Measurements from ENCODE around the gene GCNA. TPM values are rescaled to one million over a fixed set of nuclear protein-coding genes. Genes with fewer than 3 reads are reported as not detected.

GCNA gene
- total and polyA plus RNA-seq, 2 of the 13 experiments (the other 11 are each of a cell fraction or from before 2014, with no cell fraction given), result 0.38 to 0.66 TPM

DNA sequence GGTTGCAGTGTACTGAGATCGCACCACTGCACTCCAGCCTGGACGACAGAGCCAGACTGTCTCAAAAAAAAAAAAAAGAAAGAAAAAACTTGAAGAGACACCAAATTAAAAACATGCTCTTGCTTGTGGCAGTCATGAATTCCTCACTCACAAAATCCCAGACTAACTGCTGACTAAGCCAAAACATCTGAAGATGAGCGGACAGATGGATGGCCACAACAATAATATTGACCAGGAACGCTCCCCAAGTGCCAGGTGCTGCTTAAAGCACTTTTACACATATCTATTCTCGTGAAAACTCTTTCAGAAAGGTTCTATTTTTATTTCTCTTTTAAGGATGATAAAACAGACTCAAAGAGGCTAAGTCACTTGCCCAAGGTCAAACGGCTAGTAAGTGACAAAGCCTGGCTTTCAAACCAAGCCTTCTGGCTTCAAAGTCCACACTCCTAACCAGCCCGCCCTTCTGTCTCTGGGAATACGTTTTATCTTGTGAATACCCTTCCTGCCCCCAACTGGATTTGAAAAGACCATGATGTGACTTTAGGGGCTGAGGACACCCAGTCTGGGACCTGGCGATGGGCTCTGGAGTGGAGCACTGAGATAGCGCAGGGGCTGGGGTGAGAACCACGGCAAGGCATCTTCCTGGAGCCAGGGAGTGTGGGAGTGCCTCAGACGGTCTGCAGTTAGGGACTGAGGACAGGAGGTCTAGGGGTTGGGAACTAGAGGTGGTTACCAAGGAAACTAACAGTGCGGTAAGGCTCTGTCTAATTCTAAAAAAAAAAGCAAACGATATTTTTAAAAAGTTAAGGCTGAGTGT, 49.6 kb downstream of the GCNA start (continued):
- TF ChIP-seq ESRRA (CRISPR knock-in tag; IDR thresholded peaks at IDR 0.05; ENCODE audit: low read depth), result 0 out of 2 replicates have a peak, but pooled peaks have one; percentile 30
- TF ChIP-seq ZNF143 (CRISPR knock-in tag; IDR thresholded peaks at IDR 0.05), result no peak
- no peak for TF ChIP-seq ZNF782 (CRISPR knock-in tag; IDR thresholded peaks at IDR 0.05; ENCODE audit: borderline replicate concordance)
- no peak for TF ChIP-seq PCBP2 (optimal IDR thresholded peaks at IDR 0.05; ENCODE audit: low read depth, low read length, poor library complexity, severe bottlenecking)
- TF ChIP-seq SETDB1 (CRISPR knock-in tag; IDR thresholded peaks at IDR 0.05; ENCODE audit: borderline replicate concordance), result no peak
- TF ChIP-seq RCOR2 (CRISPR knock-in tag; IDR thresholded peaks at IDR 0.05), result no peak
- TF ChIP-seq ZNF7 (CRISPR knock-in tag; IDR thresholded peaks at IDR 0.05), result no peak
- TF ChIP-seq HNF4A (CRISPR knock-in tag; IDR thresholded peaks at IDR 0.05), result peak; percentile 51
- TF ChIP-seq, protein P1, sequence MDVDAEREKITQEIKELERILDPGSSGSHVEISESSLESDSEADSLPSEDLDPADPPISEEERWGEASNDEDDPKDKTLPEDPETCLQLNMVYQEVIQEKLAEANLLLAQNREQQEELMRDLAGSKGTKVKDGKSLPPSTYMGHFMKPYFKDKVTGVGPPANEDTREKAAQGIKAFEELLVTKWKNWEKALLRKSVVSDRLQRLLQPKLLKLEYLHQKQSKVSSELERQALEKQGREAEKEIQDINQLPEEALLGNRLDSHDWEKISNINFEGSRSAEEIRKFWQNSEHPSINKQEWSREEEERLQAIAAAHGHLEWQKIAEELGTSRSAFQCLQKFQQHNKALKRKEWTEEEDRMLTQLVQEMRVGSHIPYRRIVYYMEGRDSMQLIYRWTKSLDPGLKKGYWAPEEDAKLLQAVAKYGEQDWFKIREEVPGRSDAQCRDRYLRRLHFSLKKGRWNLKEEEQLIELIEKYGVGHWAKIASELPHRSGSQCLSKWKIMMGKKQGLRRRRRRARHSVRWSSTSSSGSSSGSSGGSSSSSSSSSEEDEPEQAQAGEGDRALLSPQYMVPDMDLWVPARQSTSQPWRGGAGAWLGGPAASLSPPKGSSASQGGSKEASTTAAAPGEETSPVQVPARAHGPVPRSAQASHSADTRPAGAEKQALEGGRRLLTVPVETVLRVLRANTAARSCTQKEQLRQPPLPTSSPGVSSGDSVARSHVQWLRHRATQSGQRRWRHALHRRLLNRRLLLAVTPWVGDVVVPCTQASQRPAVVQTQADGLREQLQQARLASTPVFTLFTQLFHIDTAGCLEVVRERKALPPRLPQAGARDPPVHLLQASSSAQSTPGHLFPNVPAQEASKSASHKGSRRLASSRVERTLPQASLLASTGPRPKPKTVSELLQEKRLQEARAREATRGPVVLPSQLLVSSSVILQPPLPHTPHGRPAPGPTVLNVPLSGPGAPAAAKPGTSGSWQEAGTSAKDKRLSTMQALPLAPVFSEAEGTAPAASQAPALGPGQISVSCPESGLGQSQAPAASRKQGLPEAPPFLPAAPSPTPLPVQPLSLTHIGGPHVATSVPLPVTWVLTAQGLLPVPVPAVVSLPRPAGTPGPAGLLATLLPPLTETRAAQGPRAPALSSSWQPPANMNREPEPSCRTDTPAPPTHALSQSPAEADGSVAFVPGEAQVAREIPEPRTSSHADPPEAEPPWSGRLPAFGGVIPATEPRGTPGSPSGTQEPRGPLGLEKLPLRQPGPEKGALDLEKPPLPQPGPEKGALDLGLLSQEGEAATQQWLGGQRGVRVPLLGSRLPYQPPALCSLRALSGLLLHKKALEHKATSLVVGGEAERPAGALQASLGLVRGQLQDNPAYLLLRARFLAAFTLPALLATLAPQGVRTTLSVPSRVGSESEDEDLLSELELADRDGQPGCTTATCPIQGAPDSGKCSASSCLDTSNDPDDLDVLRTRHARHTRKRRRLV (CRISPR knock-in tag; IDR thresholded peaks at IDR 0.05), result no peak
- TF ChIP-seq, protein P2, sequence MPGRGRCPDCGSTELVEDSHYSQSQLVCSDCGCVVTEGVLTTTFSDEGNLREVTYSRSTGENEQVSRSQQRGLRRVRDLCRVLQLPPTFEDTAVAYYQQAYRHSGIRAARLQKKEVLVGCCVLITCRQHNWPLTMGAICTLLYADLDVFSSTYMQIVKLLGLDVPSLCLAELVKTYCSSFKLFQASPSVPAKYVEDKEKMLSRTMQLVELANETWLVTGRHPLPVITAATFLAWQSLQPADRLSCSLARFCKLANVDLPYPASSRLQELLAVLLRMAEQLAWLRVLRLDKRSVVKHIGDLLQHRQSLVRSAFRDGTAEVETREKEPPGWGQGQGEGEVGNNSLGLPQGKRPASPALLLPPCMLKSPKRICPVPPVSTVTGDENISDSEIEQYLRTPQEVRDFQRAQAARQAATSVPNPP (CRISPR knock-in tag; IDR thresholded peaks at IDR 0.05), result no peak
- no peak for TF ChIP-seq ZNF205 (CRISPR knock-in tag; IDR thresholded peaks at IDR 0.05)
- TF ChIP-seq POLR2A (IDR thresholded peaks at IDR 0.05; ENCODE audit: insufficient read depth in 1 of 2, low read depth in 2 of 2, low read length in 2 of 2), result no peak
- no peak for TF ChIP-seq ARNTL (CRISPR knock-in tag; IDR thresholded peaks at IDR 0.05)
- TF ChIP-seq ZNF556 (CRISPR knock-in tag; IDR thresholded peaks at IDR 0.05; ENCODE audit: borderline replicate concordance), result no peak
- no peak for TF ChIP-seq ZNF292 (CRISPR knock-in tag; IDR thresholded peaks at IDR 0.05; ENCODE audit: borderline replicate concordance, low read depth)
- no peak for TF ChIP-seq POLR2AphosphoS5 (IDR thresholded peaks at IDR 0.05; ENCODE audit: low read depth, low read length)
- TF ChIP-seq HHEX (CRISPR knock-in tag; IDR thresholded peaks at IDR 0.05), result no peak
- no peak for TF ChIP-seq PCBP1 (IDR thresholded peaks at IDR 0.05; ENCODE audit: borderline replicate concordance, low read depth, low read length)
- TF ChIP-seq ZNF460 (CRISPR knock-in tag; IDR thresholded peaks at IDR 0.05; ENCODE audit: borderline replicate concordance), result no peak
- TF ChIP-seq HNF4G (IDR thresholded peaks at IDR 0.05; ENCODE audit: borderline replicate concordance, low read depth, low read length), result peak; percentile 46; the same call in 1 of the 2 replicates
- TF ChIP-seq HNF4G (CRISPR knock-in tag; IDR thresholded peaks at IDR 0.05; ENCODE audit: borderline replicate concordance, low read depth), result no peak
- TF ChIP-seq ZNF772 (CRISPR knock-in tag; IDR thresholded peaks at IDR 0.05), result no peak
- TF ChIP-seq HOXD1 (CRISPR knock-in tag; IDR thresholded peaks at IDR 0.05), result no peak
- TF ChIP-seq, protein P3, sequence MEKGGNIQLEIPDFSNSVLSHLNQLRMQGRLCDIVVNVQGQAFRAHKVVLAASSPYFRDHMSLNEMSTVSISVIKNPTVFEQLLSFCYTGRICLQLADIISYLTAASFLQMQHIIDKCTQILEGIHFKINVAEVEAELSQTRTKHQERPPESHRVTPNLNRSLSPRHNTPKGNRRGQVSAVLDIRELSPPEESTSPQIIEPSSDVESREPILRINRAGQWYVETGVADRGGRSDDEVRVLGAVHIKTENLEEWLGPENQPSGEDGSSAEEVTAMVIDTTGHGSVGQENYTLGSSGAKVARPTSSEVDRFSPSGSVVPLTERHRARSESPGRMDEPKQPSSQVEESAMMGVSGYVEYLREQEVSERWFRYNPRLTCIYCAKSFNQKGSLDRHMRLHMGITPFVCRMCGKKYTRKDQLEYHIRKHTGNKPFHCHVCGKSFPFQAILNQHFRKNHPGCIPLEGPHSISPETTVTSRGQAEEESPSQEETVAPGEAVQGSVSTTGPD (CRISPR knock-in tag; IDR thresholded peaks at IDR 0.05), result no peak
